GM21528 (cell line): Measurements from ENCODE around the gene CDK16.
A peak's percentile ranks its signal among the peaks of the same experiment; 100 is the strongest.

ENCODE experiments used
- ATAC-seq: cut with Tn5 transposase; IDR thresholded peaks from one replicate; pipeline ENCODE4 v1.9.1; 2021; ENCODE audit warnings: mild to moderate bottlenecking, moderate library complexity; ENCODE audit not compliant: unreplicated experiment, low FRiP score

Gene CDK16

GRCh38 chrX:47184486-47184885 is 34.0 kb upstream of the CDK16 start:
- no peak for ATAC-seq

DNA sequence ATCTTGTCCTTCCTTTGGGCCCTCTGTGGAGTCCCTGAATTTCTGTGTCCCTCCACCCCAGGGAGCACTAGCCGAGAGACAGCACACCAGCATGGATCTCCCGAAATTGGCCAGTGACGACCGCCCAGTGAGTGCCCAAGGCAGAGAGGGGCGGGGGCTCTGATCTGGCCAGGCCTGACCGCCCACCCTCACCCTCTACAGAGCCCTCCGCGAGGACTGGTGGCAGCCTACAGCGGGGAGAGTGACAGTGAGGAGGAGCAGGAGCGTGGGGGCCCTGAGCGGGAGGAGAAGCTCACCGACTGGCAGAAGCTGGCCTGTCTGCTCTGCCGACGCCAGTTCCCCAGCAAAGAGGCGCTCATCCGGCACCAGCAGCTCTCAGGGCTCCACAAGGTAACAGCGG is 33.2 kb upstream of the CDK16 start:
- no peak for ATAC-seq

DNA sequence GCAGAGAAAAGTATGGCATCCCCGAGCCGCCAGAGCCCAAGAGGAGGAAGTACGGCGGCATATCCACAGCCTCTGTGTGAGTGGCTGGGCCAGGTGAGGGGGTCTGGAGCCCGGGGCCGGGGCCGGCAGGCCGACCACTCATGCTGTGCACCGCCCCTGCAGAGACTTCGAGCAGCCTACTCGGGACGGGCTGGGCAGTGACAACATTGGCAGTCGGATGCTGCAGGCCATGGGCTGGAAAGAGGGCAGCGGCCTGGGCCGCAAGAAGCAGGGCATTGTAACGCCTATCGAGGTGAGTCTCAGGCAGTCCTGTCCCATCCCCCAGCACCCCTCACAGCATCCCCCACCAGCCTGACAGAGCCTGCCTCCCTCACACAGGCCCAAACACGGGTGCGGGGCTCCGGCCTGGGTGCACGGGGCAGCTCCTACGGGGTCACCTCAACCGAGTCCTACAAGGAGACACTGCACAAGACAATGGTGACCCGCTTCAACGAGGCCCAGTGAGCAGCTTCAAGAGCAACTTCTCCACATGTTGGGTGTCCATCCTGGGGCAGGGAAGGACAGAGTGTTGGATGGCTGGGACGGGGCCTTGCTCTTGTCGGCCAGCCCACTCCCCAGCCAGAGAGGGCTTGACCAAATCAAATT is 32.3 kb upstream of the CDK16 start:
- no peak for ATAC-seq

DNA sequence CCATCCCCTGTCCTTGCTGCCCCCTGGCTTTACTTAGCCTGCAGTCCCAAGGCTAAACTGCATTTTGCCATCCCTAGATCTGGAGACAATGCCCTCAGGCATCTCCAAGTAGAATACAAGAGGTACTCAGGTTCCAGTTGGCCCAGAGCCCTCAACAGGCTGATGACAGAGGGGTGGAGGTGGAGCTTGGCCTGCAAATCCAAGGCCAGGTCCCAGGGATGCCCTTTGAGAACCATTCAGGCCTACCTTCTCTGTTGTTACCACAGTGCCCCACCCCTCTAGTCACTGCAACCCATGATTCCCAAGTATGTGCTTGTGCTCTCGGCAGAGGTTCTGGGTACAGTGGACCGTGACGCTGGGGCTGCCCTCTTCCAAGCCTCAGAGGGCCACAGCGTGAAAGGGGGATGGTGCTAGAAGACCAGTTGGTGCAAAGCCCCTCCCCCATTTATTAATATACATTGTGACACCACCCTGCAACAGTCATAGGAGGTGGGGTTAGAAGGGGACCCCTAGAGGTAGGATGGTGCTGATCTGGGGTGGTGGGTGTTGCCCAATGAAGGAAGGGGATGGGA is 31.3 kb upstream of the CDK16 start:
- ATAC-seq, result no peak

- no peak for ATAC-seq
Measured at GRCh38 chrX:47189906-47190305, 28.6 kb upstream of the CDK16 start.

DNA sequence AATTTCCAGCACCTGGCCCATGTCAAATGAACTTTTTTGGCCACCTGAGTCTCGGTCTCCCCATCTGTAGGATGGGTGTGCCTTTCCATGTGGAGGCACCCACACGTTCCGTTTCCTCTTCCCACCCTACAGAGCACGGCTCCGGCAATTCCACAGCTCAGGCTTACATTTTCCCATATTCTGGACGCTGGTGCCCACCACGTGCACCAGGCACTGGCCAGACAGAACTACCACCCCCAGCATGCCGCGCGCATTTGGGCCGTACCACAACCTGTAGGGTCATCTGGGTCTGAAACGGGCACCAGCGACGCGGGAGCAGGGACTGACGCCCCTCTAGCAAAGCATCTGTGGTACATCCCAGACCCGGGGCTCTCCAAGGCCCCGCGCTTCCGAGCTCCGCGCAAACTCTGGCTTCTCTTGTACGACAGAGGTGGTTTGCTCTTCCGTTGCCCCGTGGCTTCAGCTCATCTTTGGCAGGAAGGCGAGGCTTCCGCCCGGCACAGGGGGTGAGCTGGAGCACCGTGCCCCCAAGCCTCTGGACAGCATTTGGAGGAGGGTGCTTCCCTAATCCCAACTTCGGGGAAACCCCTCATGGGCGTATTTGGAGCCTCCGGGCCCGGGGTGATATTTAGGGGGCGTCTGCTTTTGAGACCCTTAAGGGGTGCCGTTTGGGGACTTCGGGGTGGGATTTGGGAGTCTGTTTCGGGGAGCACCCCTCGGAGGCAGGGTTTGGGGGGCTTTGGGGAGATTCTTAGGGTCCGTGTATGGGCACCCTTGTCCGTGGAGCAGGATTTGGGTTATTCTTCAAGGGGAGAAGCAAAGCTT is 27.8 kb upstream of the CDK16 start:
- peak; percentile 65 for ATAC-seq

DNA sequence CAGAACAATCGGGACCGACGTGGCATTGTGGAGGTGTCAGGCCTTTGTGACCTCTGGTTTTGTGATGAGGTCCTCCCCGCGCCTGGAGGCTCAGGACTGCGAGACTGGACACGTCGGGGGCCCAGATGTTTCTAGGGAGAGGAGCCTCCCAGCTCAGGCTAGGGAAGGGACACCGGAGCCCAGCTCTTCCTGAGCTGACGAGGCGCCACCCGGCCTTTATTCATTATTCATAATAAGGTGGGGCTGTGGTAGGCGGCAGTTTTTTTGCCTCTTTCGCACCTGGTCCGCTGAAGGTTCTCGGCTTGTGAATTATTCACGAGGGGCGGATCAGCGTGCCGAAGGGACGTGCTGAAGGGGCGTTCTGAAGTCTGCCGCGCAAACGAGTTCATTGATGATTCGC is 27.1 kb upstream of the CDK16 start:
- ATAC-seq, result no peak

- ATAC-seq, result no peak
Measured at GRCh38 chrX:47191806-47192401, 26.6 kb upstream of the CDK16 start.

GRCh38 chrX:47193475-47194193 is 24.8 kb upstream of the CDK16 start, which contains the start of gene UBA1:
Gene UBA1, plus strand, starts transcription at chrX:47193829. Its CDS starts 4,974 bp downstream, at chrX:47198803.
- peak; percentile 65 for ATAC-seq

DNA sequence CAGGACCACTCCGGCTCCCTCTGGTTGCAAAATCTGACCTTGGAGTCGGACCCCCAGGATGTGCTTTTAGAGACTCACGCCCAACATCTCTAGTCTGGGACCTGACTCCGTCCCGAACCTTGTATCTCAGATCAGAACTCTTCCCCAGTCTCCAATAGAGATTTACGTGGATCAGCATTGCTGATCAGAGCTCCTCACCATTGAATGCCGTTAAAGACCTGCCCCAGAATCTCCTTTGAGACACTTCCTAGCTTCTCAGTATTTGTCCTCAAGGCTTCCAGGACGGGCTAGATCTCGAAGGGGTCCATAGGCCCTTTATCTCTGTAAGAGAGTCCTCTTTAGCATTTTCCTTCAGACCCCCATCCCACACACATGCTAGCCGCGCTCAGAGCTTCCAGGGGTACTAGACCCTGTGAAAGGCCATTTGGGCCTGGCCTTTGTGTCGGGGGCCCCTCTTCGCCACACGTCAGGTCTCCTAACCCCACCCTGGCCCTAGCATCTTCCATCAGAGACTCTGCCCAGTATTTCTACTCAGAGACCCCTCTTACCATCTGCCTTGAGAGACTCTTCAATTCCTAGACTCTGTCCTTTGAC is 24.2 kb upstream of the CDK16 start:
- ATAC-seq, result no peak

- ATAC-seq, result no peak
Measured at GRCh38 chrX:47196098-47196497, 22.4 kb upstream of the CDK16 start.

- ATAC-seq, result no peak
Measured at GRCh38 chrX:47197526-47197925, 21.0 kb upstream of the CDK16 start.

- no peak for ATAC-seq
Measured at GRCh38 chrX:47198026-47198686, 20.3 kb upstream of the CDK16 start.

DNA sequence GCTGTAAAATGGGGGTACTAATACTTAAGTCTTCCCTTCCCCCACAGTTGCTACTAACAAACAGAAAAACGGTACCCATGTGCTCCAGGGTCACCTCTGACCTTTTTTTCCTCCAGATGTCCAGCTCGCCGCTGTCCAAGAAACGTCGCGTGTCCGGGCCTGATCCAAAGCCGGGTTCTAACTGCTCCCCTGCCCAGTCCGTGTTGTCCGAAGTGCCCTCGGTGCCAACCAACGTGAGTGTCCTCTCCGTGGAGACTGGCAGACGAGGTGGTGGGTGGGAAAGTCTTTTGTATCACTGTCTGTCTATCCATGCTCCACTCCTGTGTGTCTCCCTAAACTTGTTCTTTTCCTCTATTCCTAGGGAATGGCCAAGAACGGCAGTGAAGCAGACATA is 19.8 kb upstream of the CDK16 start:
- ATAC-seq, result no peak

GRCh38 chrX:47199286-47199685 is 19.2 kb upstream of the CDK16 start:
- ATAC-seq, result no peak

DNA sequence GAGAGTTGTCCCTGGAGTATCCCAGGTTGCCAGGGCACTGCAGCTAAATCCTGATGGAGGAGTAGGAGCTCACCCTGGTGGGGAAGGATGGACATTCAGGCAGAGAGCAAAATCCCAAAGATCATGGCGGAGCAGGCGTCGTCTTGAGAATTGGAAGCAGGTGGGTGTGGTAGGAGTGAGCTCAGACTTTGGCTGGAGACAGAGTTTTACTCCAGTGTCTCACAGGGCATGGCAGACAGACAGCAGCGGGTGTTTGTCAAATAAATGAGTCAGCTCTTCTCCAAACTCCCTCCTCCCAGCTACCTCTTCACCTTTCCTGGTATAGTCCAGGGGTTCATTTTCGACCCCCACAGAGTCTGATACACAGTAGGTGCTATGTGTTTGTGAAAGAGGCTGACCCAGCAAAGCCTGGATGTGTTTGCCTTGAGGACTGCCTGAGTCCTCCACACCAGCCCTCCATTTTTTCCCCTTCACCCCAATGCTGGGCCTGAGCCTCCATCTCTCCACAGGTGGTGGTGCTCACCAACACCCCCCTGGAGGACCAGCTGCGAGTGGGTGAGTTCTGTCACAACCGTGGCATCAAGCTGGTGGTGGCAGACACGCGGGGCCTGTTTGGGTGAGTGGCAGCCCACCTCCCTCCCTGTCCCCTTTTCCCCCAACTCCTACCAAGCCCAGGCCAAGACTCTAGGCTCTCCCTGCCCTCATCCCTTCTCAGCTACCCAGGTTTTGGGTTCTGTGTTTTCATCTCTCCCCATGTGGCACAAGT is 17.9 kb upstream of the CDK16 start:
- ATAC-seq, result no peak

- no peak for ATAC-seq
Measured at GRCh38 chrX:47201345-47201944, 17.0 kb upstream of the CDK16 start.

DNA sequence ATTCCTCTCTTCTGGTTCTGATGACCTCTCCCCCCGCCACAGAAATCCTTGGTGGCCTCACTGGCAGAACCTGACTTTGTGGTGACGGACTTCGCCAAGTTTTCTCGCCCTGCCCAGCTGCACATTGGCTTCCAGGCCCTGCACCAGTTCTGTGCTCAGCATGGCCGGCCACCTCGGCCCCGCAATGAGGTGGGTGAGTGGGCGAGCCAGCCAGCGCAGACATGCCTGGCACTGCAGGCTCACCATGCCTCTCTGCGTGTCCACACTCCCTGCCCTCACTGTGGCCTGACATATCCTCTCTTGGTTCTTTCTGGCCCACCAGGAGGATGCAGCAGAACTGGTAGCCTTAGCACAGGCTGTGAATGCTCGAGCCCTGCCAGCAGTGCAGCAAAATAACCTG is 16.2 kb upstream of the CDK16 start:
- ATAC-seq, result no peak

DNA sequence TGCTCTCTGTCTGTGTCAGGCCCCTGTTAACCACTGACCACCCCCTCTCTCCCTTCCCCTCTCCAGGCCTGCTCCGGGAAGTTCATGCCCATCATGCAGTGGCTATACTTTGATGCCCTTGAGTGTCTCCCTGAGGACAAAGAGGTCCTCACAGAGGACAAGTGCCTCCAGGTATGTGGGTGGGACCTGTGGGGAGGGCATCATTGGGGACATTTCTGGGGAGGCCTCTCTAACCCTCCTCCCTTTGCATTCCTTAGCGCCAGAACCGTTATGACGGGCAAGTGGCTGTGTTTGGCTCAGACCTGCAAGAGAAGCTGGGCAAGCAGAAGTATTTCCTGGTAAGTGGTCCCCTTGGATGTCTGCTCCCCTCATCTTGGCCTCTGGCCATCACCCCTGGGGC is 15.6 kb upstream of the CDK16 start:
- no peak for ATAC-seq
